GM21825 (cell line): ENCODE results near the gene KRTAP5-3.

Experiments
- ATAC-seq: cut with Tn5 transposase; IDR thresholded peaks from one replicate; pipeline ENCODE4 v1.9.1; 2021; ENCODE audit warnings: mild to moderate bottlenecking, moderate library complexity; ENCODE audit not compliant: unreplicated experiment

KRTAP5-3 gene

DNA sequence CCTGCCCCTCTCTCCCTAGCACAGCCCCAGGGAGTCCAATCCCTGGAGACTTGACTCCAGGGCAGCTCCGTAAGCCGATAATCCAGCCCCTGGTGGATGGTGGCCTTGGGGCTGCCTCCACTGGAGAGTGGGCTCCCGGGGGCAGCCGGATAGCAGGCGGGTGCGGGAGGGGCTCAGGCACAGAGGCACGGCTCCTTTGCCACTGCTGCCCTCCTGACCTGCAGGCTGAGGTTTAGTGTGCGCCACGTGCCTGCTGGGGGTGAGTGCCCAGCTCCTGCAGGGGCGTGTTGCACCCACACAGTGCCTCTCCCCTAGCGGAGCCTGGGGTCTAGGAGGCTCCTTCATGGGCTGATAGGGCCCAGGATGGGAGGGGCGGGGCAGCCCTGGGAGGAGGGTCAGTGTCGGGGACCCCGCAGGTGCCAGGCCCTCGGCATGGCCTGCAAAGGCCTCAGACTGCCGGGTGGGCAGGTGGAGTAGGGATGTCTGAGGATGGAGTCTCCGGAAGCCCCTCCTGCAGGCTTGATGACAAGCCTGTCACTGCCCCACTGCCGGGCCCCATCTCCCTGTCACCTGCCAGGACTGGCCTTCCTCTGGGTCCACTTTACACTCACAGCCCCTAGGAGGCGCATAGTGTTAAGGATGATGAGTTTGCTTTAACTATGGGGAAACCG, 41.7 kb downstream of the KRTAP5-3 start:
- ATAC-seq: no peak

DNA sequence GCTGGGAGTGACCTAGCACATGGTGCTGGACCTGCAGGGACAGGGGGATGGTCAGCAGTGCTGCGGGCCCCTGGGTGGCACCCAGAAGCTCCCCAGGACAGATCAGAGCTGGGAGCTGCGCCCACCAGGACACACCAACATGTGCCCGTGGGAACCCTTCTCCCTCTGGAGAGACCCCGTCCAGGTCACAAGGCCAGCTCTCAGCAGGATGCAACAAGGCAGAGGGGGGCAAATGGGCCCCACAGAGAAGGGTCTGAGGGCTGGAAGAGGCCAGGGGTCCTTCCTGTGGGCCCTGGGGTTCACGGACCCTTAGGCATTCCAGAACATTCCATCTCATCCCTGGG, 42.4 kb downstream of the KRTAP5-3 start:
- no peak for ATAC-seq

DNA sequence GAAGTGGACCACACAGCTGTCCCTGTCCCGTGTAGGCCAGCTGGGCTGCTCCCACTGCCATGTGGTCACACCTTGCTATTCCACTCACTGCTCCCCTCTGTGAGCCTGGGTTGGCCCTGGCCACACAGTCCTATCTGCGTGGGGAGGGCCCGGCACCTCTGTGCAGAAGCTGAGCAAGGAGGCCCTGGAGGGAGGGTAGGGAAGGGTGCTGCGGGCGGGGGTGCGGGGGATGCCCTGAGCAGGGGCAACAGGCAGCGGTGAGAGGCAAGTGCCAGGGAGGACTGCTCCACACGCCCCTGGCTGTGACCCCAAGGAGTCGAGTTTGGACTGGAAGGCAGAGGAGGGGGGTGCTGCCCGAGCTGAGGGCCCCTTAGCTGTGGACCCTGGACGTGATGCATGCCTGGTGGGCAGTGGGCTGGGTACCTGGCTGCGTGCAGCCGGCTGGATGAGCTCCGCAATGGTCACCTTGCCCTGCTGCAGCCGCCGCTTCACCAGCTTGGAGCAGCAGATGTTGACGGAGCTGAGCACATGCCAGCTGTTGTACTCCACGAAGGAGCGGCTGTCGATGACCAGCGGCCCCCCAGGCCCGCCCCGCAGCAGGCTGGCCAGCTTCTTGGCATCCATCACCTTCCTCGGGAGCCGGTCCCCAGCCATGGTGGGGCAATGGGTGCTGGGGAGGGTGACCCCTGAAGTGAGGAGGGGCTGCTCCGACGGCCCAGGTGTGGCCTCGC, 42.9 kb downstream of the KRTAP5-3 start:
- no peak for ATAC-seq

DNA sequence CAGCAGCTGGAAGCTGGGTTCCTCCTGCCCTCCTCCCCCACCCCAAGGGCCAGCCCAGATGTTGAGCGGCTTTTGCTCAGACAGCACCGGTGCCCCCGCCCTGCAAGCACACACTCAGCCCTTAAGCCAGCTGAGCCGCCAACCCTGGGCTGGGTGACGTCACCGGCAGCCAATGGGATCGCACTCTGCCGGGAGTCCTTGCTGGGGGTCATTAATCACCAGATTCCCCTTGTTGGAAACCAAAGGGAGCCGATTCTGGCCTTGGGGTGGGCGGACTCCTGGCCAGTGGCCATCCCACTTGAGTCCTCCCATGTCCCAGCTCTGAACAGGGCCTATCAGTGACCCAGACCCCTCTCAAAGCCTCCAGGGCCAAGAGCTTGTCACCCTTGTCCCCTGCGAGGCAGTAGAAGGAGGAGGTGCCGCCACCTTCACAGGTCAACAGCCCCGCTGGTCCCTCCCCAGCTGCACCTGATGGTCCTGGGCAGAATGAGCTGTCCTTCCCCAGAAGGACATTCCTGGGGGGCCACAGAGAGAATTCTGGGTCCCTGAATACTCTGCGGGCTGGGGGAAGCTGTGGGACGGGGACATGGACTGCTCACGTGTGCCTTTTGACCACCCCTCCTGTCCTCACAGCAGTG, 43.6 kb downstream of the KRTAP5-3 start:
- no peak for ATAC-seq

DNA sequence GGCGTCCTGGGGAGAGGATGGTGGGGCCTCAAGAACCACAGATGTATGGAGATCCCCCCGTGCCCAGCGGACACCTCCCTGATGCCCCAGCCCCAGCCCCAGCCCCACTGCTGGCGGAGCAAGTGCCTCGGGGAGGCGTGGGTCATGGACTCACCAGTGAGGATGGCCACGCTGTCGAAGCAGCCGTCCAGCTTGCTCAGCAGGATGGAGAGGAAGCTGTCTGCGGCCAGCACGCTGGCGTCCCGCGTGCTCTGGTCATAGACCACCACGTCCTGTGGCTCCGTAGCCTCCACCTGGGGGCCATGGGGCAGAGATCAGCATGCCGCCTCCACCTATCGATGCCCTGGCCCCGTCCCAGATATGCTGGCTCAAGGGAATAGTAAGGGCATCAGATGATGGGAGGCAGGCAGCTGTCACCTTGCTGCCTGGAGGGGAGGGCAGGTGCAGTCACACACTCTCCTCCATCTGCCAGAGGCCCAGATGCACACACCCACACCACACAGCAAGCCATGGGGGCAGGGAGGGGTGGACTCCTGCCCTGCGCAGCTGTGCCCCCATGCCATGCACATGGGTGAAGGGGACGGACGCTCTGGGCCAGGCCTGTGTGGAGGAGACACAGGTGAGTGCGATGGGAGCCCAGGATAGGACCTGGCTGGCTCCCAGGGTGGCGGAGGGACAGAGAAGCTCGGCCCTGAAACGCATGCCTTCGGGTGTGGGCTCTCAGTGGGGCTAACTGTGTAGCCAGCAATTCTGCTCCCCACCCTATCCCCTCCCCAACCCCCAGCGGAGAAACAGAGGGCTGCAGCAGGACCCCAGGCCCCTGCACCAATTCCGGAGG, 44.3 kb downstream of the KRTAP5-3 start:
- ATAC-seq: no peak

DNA sequence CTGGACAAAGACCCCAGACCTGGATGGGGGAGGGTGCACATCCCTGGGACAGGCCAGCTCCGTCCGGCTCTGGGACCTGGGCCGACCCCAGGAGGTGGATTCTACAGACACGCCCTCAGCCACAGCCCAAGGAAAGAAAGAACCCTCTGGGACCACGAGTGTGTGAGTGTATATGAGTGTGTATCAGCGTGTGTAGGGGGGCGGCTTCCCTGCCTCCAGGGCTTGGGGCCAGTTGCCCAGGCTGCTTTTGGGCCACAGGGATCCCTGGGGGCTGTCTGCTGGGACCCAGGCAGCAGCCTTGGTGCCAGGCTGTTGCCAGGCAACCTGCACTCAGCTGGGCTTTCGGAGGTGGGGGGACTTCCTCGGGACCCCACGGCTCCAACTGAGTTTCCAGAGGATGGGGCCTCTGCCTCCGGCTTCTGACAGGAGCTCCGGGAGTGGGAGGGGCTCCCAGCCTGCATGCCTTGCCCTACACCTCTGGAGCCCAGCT, 45.1 kb downstream of the KRTAP5-3 start:
- no peak for ATAC-seq

DNA sequence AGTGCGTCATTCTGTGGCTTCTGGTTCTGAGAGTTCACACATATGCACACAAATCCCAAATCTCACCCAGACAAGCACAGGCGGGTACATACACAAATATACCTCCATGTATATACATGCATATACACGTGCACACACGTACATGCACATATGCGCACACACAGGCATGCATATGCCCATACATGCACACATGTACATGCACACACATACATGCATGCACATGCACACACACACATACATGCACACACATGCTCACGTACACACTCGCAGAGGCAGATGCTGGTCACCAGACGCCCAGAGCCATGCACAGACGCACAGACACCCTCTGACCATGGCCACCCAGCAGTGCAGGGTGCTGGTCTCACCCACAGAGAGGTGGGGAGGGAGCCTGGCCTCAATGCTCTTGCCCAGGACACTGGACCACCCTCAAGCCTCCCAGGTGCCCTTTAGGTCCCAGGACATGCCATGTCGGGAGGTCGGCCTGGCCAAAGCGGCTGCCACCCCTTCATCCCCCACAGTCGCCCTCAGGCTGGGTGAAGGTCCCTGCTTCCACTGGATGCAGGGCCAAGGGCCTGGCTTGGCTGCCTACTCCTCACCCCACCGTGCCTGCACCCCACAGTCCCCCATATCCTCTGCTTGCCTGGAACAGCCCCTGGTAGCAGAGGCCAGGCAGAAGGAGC, 45.7 kb downstream of the KRTAP5-3 start:
- ATAC-seq: no peak

DNA sequence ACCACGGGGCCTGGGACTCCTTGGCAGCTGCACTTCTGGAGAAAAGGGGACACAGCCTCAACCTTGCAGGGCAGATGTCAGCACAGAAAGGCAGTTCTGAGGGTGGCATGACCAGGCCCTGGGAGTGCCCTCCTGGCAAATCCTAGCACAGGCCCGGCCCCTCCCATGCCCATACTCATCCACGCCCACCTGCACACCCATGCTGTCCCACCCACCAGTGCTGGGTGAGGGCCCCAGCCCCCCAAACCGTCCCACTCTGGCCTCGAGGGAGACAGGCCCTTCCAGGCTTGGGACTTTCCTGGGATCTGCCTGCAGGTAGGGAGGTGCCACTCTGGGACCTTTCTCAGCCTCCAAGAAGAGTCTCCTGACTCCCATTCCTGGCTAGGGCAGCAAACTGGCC, 46.3 kb downstream of the KRTAP5-3 start:
- ATAC-seq: no peak

DNA sequence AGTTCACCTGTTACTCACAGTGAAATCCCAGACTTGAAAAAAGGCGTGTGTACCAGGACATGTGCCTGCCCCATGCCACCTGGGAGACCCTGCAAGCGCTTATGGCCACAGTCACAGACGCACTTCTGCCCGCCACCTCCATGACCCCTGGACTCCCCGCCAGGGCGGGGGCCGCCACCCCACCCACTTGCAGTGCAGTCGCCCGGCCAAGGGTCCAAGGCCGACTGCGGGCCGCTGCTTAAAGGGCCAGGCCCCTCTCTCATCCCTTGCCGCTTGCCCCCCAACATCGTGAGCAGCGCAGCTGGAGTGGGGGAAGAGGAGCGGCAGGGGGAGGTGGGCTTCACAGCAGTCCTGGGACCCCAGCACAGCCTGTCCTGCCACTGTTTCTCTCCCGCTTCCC, 47.0 kb downstream of the KRTAP5-3 start:
- no peak for ATAC-seq

DNA sequence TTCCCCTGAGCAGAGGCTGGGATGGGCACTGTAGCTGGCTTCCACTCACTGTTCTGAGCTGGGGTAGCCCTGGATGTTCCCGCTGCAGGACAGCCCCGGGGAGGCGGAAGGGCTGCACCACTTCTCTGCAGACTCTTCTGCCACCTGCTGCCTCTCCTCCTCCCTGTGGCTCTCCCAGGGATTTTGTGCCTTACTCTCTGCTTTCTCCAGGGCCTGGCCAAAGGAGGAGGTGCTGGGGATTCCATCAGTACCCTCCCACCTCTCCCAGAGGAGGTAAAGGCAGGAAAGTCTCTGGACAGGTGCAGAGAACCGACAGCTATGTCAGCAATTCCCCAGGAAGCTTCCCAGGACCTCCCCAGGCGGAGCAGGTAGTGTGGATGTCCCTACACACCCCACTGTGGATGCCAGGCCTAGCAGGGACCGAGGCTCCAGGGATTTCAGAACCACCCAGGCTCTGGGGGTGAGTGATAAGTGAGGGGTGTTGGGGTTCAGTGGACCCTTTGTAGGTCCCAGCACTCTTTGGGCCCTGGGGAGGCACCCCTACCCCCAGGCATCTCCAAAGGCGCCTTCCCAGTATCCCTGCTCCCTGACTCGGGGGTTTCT, 47.5 kb downstream of the KRTAP5-3 start:
- ATAC-seq: no peak

DNA sequence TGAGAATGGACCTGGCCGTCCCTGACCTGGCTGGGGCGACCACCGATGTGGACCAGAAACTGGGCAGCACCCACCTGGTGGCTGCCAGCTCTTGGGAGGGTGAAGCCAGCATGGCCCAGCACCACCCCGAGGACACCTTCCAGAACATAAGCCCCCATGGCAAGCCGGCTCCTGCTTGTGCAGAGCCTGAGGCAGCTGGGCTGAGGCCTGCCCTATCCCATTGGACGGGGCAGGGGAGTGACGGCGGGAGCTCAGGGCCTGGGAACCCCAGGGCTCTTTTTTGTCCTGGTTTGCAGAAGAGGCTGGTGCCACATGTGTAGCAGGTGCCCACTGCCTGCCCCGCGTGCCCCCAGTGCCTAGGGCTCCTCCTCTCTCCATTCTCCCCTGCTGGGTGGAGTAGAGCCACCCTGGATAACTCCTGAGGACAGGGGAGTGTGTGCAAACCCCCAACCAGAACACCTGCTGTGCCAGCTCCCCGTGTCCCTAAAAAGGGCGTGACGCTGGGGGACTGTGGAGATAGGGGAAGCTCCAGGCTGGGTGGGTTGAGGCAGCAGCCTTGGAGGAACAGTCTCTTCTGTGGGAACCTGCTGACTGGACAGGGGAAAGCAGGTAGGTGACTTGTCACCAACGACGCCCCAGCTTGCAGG, 48.1 kb downstream of the KRTAP5-3 start:
- no peak for ATAC-seq

DNA sequence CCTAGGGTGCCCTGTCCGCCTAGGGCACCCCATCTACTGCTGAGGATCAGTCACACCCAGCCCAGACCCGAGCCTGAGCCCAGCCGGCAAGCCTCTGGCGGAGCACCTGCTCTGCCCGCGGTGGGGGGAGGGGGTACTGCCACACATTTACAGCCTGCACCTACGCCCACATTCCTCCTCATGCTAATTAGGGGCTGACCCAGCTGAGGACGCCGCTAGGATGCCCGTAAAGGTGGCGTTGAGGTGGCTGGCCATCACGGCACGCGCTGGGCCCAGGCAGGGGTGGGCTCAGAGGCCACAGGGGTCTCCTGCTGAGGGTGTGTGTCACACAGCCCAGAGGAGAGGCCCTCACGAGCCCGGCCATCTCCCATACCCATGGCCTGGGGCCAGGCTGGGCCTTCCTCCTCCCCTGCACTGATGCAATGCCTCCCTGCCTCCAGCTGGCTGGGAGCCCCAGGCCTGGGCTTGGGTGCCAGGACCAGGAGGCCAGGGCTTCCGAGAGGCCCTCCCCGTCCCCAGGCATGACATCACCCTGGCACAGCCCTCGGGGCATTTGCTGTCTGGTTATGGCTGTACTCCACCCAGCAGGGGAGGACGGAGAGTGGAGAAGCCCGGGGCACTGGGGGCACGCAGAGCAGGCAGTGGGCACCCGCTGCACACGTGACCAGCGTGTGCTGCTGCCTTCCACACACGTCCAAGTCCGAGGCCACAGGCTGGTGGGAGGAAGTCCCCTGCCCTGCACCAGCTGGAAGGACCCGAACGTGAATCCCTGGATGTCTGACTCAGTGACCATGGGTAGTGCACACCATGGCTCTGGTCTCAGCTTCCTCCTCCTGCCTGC, 48.9 kb downstream of the KRTAP5-3 start:
- ATAC-seq: no peak

DNA sequence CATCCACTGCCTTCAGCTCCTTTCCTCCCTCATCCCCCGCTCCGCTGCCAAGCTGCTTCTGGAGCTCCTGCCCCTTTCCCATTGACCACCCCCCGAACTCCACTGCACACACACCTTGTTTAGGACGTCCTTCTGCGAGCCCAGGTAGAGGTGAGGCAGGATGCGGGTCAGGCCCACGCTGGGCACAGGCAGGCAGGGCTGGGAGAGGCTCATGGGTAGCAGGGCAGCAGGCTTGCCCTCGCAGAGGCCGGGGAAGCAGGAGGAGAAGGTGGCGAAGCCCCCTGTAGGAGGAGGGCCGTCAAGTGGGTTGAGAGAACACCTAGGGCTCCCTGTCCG, 49.5 kb downstream of the KRTAP5-3 start:
- no peak for ATAC-seq

DNA sequence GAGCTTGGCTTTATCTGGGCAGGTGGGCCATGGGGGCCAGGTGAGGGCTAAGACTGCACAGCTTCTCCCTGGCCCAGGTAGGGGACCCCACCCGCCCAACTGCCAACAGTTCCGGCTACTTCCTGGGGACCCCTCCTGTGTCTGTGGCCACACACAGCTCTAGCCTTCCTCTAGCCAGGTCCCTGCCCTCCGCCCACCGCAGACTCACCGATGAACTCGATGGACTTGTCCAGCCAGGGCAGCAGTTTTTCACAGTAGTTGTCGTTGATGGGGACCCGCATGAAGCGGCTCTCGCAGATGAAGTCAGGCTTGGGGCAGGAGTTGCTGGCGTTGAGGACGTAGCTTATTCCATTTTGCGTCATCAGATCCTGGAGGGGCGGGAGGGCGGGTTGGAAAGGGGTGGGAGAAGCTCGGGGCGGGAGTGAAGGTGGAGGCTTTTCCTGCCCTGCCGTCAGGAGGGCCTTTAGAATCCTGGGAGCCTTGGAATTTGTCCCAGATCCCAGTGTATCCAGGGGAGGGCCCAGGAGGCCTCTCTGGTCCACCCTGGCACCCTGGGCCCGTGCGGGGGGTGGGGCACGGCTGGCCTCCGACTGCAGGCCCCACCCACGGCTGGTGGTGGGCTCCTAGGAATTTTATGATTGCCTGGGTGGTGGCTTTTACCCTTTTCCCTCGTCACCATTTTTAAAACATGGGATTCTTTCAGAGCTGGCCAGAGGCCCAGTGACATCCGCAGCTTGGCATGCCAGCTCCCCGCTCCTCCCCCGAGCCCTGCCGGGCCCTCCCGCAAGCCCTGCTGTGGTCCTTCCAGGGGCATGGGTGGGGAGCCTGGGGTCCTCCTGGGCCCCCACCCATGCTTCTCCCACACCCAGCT, 50.1 kb downstream of the KRTAP5-3 start:
- ATAC-seq: no peak
